ENCODE data around the gene TTBK2. TPM values are rescaled to one million over a fixed set of nuclear protein-coding genes. Genes with fewer than 3 reads are reported as not detected.

The TTBK2 gene
- total and polyA plus RNA-seq, 4 donors = 1.0 to 6.4 (median 4.3) TPM

DNA sequence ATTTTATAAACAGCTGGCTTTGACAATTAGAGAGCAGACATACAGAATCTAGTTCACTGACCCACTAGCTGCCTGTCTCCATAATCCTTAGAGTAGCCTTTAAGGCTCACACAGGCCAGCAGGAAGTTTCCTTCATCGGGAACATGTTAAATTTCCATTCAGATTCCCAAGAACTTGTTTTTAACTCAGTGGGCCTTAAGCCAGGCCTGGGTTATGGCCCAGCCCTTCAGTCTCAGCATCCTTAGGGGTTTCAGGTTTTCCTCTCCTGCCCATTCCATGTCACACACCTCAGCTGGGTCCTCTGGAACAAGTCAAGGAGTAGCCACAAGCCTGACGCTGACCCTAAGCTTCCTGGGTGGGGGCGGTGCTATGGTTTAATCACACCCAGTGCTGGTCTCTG is 198.7 kb downstream of the TTBK2 start:
- H3K36me3 ChIP-seq (ENCODE audit: control insufficient read depth in 4 of 4, insufficient read depth in 3 of 4, low read depth in 1 of 4, low read length in 3 of 4) = peaks cover 4 to 47% (median 37%) of the 10 kb centered on the region in 4 donors
- no peaks in the 10 kb centered on the region for H3K4me1 ChIP-seq (ENCODE audit: control insufficient read depth in 4 of 4, insufficient read depth in 4 of 4, low read length in 3 of 4)
- no peak overlapping the region for H3K9ac ChIP-seq (ENCODE audit: low read depth in 1 of 2, low read length in 2 of 2)
- no peak for TF ChIP-seq GABPA (IDR thresholded peaks at IDR 0.05 in 1 of 2, conservative IDR thresholded peaks at IDR 0.05 in 1 of 2)
- TF ChIP-seq FOXA1 (IDR thresholded peaks at IDR 0.05) = no peak
- TF ChIP-seq HNF4G (IDR thresholded peaks at IDR 0.05) = no peak
- TF ChIP-seq, protein P1, sequence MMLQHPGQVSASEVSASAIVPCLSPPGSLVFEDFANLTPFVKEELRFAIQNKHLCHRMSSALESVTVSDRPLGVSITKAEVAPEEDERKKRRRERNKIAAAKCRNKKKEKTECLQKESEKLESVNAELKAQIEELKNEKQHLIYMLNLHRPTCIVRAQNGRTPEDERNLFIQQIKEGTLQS (IDR thresholded peaks at IDR 0.05) = no peak
- TF ChIP-seq, protein P2, sequence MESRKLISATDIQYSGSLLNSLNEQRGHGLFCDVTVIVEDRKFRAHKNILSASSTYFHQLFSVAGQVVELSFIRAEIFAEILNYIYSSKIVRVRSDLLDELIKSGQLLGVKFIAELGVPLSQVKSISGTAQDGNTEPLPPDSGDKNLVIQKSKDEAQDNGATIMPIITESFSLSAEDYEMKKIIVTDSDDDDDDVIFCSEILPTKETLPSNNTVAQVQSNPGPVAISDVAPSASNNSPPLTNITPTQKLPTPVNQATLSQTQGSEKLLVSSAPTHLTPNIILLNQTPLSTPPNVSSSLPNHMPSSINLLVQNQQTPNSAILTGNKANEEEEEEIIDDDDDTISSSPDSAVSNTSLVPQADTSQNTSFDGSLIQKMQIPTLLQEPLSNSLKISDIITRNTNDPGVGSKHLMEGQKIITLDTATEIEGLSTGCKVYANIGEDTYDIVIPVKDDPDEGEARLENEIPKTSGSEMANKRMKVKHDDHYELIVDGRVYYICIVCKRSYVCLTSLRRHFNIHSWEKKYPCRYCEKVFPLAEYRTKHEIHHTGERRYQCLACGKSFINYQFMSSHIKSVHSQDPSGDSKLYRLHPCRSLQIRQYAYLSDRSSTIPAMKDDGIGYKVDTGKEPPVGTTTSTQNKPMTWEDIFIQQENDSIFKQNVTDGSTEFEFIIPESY (IDR thresholded peaks at IDR 0.05) = no peak
- TF ChIP-seq, protein P3, sequence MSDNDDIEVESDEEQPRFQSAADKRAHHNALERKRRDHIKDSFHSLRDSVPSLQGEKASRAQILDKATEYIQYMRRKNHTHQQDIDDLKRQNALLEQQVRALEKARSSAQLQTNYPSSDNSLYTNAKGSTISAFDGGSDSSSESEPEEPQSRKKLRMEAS (IDR thresholded peaks at IDR 0.05) = no peak
- TF ChIP-seq, protein P4, sequence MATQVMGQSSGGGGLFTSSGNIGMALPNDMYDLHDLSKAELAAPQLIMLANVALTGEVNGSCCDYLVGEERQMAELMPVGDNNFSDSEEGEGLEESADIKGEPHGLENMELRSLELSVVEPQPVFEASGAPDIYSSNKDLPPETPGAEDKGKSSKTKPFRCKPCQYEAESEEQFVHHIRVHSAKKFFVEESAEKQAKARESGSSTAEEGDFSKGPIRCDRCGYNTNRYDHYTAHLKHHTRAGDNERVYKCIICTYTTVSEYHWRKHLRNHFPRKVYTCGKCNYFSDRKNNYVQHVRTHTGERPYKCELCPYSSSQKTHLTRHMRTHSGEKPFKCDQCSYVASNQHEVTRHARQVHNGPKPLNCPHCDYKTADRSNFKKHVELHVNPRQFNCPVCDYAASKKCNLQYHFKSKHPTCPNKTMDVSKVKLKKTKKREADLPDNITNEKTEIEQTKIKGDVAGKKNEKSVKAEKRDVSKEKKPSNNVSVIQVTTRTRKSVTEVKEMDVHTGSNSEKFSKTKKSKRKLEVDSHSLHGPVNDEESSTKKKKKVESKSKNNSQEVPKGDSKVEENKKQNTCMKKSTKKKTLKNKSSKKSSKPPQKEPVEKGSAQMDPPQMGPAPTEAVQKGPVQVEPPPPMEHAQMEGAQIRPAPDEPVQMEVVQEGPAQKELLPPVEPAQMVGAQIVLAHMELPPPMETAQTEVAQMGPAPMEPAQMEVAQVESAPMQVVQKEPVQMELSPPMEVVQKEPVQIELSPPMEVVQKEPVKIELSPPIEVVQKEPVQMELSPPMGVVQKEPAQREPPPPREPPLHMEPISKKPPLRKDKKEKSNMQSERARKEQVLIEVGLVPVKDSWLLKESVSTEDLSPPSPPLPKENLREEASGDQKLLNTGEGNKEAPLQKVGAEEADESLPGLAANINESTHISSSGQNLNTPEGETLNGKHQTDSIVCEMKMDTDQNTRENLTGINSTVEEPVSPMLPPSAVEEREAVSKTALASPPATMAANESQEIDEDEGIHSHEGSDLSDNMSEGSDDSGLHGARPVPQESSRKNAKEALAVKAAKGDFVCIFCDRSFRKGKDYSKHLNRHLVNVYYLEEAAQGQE (IDR thresholded peaks at IDR 0.05) = no peak
- no peak for TF ChIP-seq RXRA (IDR thresholded peaks at IDR 0.05)
- no peak for TF ChIP-seq HNF4A (conservative IDR thresholded peaks at IDR 0.05)
- no peak for TF ChIP-seq EGR1 (IDR thresholded peaks at IDR 0.05; ENCODE audit: low read depth in 2 of 2)
- no peak for TF ChIP-seq JUND (IDR thresholded peaks at IDR 0.05)
- no peak for TF ChIP-seq NR2F2 (IDR thresholded peaks at IDR 0.05)
- no peaks in the 10 kb centered on the region for H3K27me3 ChIP-seq (ENCODE audit: control insufficient read depth in 4 of 4, insufficient read depth in 4 of 4, low read length in 3 of 4)
- H3K9me3 ChIP-seq (ENCODE audit: control insufficient read depth in 4 of 4, low read length in 3 of 4) = no peaks in the 10 kb centered on the region
- no peak overlapping the region for H3K27ac ChIP-seq (ENCODE audit: low read depth in 1 of 2, low read length in 2 of 2)
- 92% methylated on average over 3 of the region's 3 CpGs for WGBS
- H3K4me3 ChIP-seq (ENCODE audit: low read depth in 1 of 3, low read length in 3 of 3) = no peak overlapping the region
- no peak for DNase-seq (ENCODE audit: low spot score)

DNA sequence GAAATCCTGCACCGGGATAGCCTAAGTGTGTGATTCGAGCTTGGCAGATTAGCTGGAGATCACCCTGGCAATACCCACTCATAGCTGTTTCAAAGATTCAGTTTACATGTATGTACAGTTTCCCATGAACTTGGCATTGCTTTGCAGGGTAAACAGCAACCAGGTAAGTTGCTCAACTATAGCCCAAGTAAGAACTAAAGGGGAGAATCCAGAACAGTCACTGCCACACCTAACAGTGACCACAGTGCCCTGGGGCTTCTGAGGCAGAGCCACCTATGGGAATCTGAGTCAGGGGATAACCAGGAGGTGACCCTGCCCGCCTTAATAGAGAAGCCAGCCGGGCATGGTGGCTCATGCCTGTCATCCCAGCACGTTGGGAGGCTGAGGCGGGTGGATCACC is 199.6 kb downstream of the TTBK2 start:
- DNase-seq (ENCODE audit: low spot score) = no peak
- no peaks in the 10 kb centered on the region for H3K27me3 ChIP-seq (ENCODE audit: control insufficient read depth in 4 of 4, insufficient read depth in 4 of 4, low read length in 3 of 4)
- H3K9me3 ChIP-seq (ENCODE audit: control insufficient read depth in 4 of 4, low read length in 3 of 4) = no peaks in the 10 kb centered on the region
- TF ChIP-seq NR2F2 (IDR thresholded peaks at IDR 0.05) = no peak
- TF ChIP-seq HNF4G (IDR thresholded peaks at IDR 0.05) = no peak
- TF ChIP-seq, protein P1 (IDR thresholded peaks at IDR 0.05) = no peak
- no peak for TF ChIP-seq HNF4A (conservative IDR thresholded peaks at IDR 0.05)
- 94% methylated on average over 6 of the region's 6 CpGs for WGBS
- H3K27ac ChIP-seq (ENCODE audit: low read depth in 1 of 2, low read length in 2 of 2) = no peak overlapping the region
- no peaks in the 10 kb centered on the region for H3K4me1 ChIP-seq (ENCODE audit: control insufficient read depth in 4 of 4, insufficient read depth in 4 of 4, low read length in 3 of 4)
- H3K9ac ChIP-seq (ENCODE audit: low read depth in 1 of 2, low read length in 2 of 2) = no peak overlapping the region
- H3K4me3 ChIP-seq (ENCODE audit: low read depth in 1 of 3, low read length in 3 of 3) = no peak overlapping the region
- peaks cover 4 to 38% (median 30%) of the 10 kb centered on the region in 4 donors for H3K36me3 ChIP-seq (ENCODE audit: control insufficient read depth in 4 of 4, insufficient read depth in 3 of 4, low read depth in 1 of 4, low read length in 3 of 4)

All from liver (tissue), 9 donors.